Kidney (tissue), 14 donors: ENCODE measurements around the gene PTPRO. TPM values are rescaled to one million over a fixed set of nuclear protein-coding genes. Genes with fewer than 3 reads are reported as not detected.
A peak's percentile ranks its signal among the peaks of the same experiment; 100 is the strongest.

Experiments
- DNase-seq, 5 donors: peaks; one replicate each; pipeline ENCODE4 v3.0.0-alpha.2; 2013 to 2020
- FAIRE-seq: peaks from 2 replicates; lab custom pipeline; 2012; peaks lifted over from hg19 to GRCh38; lab: Jason Lieb, UNC
- H3K27ac ChIP-seq, 2 donors: one replicate each; pipeline ENCODE4 v1.7.0; 2013; ENCODE audit warnings: low read depth in 2 of 2, low read length in 2 of 2, inconsistent platforms in 1 of 2
- H3K27me3 ChIP-seq: one replicate; pipeline ENCODE4 v1.7.1; 2013; ENCODE audit warnings: low read length, inconsistent platforms; ENCODE audit not compliant: control insufficient read depth, insufficient read depth
- H3K36me3 ChIP-seq, 3 donors: one replicate each; pipeline versions ENCODE4 v1.7.0 to v1.7.1; 2013; ENCODE audit warnings: low read length in 3 of 3, control low read depth in 1 of 3, inconsistent platforms in 1 of 3; ENCODE audit not compliant: insufficient read depth in 3 of 3, control insufficient read depth in 2 of 3
- H3K4me1 ChIP-seq, 3 donors: one replicate each; pipeline versions ENCODE4 v1.7.0 to v1.7.1; 2013; ENCODE audit warnings: low read length in 3 of 3, inconsistent platforms in 1 of 3, low read depth in 1 of 3; ENCODE audit not compliant: control insufficient read depth in 2 of 3, insufficient read depth in 2 of 3
- H3K4me3 ChIP-seq, 3 donors: one replicate each; pipeline versions ENCODE4 v1.7.0 to v1.8.1; 2013; ENCODE audit warnings: low read length in 3 of 3, control low read depth in 1 of 3, inconsistent platforms in 1 of 3
- H3K9ac ChIP-seq, 3 donors: one replicate each; pipeline versions ENCODE4 v1.7.0 to v1.7.1; 2013; ENCODE audit warnings: low read length in 3 of 3, control low read depth in 1 of 3, inconsistent platforms in 1 of 3
- H3K9me3 ChIP-seq, 3 donors: one replicate each; pipeline versions ENCODE4 v1.7.0 to v1.7.1; 2013; ENCODE audit warnings: low read length in 3 of 3, control low read depth in 1 of 3, inconsistent platforms in 1 of 3; ENCODE audit not compliant: control insufficient read depth in 2 of 3, insufficient read depth in 1 of 3
- intact Hi-C: fragments of 100-400 bp; cut with DNase I; formaldehyde crosslinking; loops from one replicate; pipeline ENCODE4 v1.11.1; 2022
- polyA plus RNA-seq: library from polyadenylated mRNA; stranded (reverse); fragments of 350-450 nt; fragmentation: Illumina TruSeq; extraction: RNeasy Lipid Tissue Mini Kit (QIAGEN cat#74804); gene quantifications from one replicate; pipeline ENCODE4 v1.2.3, GENCODE V29; 2014; ENCODE audit warnings: low read depth, low replicate concordance; ENCODE audit not compliant: insufficient read depth
- total RNA-seq: library from RNA; stranded (reverse); fragmentation: NEBNext Ultra II Directional; extraction: Animal tissue kit (Norgen Biotek cat#: 25700); gene quantifications from one replicate; pipeline ENCODE4 v1.2.1, GENCODE V29; 2021
- TF ChIP-seq, protein P1 (sequence below): IDR thresholded peaks from 3 replicates; pipeline ENCODE4 v1.5.1; 2012; ENCODE audit warnings: mild to moderate bottlenecking, moderate library complexity, borderline replicate concordance; ENCODE audit not compliant: insufficient read depth; ENCODE audit errors: extremely low read depth
- donor health status: control.
- donor health status: control.
- donor health status: control.
- donor health status: control.
- donor health status: control.
- donor health status: DM: yes; HTN: yes; CAD: no.
- donor health status: Normal renal cell carcinoma (clear cell type).

Gene PTPRO
- total and polyA plus RNA-seq, 2 donors from 2014 or later = 4.6 to 44.0 TPM

DNA sequence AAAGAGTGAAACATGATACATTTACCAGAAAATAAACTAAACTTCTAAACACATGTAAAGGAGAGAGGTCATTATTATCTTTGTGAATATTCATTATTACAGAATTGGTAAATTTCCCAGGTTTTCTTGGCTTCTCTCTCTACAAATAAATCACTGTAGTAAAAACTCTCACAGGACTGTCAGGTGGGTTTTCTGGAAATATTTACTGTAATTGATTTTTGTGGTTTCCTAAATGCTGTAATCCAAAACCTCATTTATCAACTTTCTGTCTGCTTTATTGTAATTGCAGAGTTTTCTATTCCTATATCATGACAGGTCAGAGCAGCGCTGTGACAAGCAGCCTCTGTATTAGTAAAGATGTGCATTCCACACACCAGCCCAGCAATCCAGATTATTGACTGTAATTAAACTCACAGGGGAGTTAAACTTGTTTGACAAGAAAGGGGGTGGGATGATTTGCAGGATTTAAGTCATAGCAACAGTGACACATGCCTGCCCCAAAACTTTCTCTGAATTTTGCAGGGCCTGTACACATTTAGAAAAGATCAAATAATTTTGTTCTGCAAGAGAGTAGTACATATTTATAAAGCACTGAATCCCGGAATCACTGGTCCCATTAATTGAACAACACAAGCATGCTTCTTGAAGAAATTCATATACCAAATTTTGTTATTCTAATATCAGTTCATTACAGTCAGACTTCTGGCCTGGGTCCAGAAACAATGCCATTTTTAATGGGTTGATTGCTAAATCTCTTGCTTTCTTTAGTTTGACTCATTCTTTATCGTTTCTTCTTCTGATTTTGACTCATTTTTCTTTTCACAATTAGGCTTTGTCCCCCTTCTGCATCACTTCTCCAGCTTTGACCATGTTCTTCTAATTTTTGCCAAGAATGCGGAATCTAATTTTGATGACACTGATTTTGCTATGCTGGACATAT lies 42.2 kb downstream of the PTPRO start:
- intact Hi-C loops = no loop called here

DNA sequence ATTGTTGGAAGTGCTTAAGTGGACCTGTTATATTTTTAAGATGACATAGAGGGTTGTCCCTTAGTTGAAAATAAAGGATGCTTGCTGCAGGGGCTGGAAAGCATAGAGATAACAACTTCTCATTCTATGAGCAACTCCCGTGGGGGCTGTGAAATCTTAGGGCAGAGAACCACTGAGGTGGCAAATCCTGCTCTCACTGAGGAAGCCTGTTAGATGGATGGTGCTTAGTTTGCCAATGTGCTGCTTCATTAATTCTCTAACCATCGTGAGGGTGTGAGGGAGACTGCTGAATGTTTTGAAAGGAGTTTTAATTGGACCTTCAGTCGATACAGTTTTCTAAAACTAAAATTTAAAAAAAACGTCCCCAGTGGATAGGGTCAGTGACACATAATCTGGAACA lies 46.5 kb downstream of the PTPRO start:
- intact Hi-C loops = no loop called here
- Histone ChIP-seq H3K27me3 (no peaks in the 10 kb centered on the region), H3K27ac (no peak overlapping the region), H3K36me3 (no peaks in the 10 kb centered on the region), H3K9me3 (no peaks in the 10 kb centered on the region), H3K9ac (no peak overlapping the region), H3K4me1 (peaks cover 0 to 2% (median 0%) of the 10 kb centered on the region in 3 donors), H3K4me3 (no peak overlapping the region)
- DNase-seq = peak in 3 of 5 donors; percentile 36 to 78 (median 75)
- no peak for FAIRE-seq
- TF ChIP-seq, protein P1, sequence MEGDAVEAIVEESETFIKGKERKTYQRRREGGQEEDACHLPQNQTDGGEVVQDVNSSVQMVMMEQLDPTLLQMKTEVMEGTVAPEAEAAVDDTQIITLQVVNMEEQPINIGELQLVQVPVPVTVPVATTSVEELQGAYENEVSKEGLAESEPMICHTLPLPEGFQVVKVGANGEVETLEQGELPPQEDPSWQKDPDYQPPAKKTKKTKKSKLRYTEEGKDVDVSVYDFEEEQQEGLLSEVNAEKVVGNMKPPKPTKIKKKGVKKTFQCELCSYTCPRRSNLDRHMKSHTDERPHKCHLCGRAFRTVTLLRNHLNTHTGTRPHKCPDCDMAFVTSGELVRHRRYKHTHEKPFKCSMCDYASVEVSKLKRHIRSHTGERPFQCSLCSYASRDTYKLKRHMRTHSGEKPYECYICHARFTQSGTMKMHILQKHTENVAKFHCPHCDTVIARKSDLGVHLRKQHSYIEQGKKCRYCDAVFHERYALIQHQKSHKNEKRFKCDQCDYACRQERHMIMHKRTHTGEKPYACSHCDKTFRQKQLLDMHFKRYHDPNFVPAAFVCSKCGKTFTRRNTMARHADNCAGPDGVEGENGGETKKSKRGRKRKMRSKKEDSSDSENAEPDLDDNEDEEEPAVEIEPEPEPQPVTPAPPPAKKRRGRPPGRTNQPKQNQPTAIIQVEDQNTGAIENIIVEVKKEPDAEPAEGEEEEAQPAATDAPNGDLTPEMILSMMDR = no peak

More for the DNA sequence above, 42.2 kb downstream of the PTPRO start:
- Histone ChIP-seq H3K4me3 (no peak overlapping the region), H3K4me1 (peaks cover 0 to 2% (median 0%) of the 10 kb centered on the region in 3 donors), H3K27ac (no peak overlapping the region), H3K9ac (peak overlapping the region in 1 of 3 donors; percentile 4), H3K9me3 (no peaks in the 10 kb centered on the region), H3K27me3 (no peaks in the 10 kb centered on the region), H3K36me3 (no peaks in the 10 kb centered on the region)
- DNase-seq = peak in 2 of 5 donors; percentile 53 to 58
- TF ChIP-seq, protein P1 = no peak
- FAIRE-seq = no peak

DNA sequence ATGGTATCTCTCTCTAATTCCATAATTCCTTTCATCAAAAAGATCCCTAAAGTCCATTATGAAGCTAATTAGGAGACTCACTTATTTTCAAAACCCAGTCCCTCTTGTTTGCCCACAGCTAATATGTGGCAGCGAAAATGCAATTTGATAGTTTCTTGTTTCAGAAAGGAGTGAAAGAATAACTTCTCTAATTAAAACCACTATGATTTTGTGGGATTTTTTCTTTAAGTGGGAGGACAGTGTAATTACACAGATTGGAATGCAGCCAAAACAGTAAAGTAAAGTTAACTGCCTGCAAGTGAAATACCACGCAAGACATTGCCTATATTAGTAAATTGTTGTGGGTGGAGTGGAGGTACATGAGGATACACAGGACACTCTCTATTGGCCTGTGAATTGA lies 50.0 kb downstream of the PTPRO start:
- Histone ChIP-seq H3K9me3 (peaks cover 0 to 11% (median 5%) of the 10 kb centered on the region in 3 donors), H3K27ac (no peak overlapping the region), H3K4me1 (peaks cover 0 to 2% (median 0%) of the 10 kb centered on the region in 3 donors), H3K36me3 (no peaks in the 10 kb centered on the region), H3K27me3 (no peaks in the 10 kb centered on the region), H3K9ac (no peak overlapping the region), H3K4me3 (no peak overlapping the region)
- peak in 2 of 5 donors; percentile 42 to 60 for DNase-seq
- no peak for FAIRE-seq
- TF ChIP-seq, protein P1 = no peak
- intact Hi-C loops = no loop called here
